GOT3 (cell line): ENCODE results near the gene SPHK2.
"Not testable (repeated sequence)": the region's sequence is repeated elsewhere in the genome, so short reads cannot be mapped to it uniquely, and the experiment has no call there.

Experiments used
- DNase-seq: peaks from one replicate; lab custom pipeline; 2025; ENCODE audit warnings: mixed read lengths; lab: John Stamatoyannopoulos, UW

SPHK2 gene

DNA sequence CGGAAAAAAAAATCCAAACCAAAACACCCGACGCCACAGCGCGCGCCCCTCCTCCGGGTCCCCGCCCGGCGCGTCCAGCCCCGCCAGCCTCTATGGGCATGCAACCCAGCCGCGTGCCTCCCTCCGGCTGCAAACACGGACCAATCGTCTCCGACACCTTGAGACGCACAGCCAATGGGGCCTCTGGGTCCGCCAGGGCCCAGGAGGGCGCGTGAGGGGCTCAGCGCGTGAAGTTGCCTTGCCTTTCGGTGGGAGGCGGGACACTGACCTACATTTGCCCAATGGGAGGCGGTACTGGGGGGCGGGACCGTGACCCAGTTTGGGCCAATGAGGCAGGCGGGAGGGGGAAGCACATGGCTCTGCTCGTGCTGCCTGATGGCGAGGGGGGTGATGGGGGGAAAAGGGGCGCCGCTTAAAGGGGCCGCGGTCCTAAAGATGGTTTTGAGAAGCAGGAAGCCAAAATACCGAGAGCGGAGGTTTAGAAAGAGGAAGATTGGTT, 18.2 kb downstream of the SPHK2 start:
- peak; percentile 88 for DNase-seq

DNA sequence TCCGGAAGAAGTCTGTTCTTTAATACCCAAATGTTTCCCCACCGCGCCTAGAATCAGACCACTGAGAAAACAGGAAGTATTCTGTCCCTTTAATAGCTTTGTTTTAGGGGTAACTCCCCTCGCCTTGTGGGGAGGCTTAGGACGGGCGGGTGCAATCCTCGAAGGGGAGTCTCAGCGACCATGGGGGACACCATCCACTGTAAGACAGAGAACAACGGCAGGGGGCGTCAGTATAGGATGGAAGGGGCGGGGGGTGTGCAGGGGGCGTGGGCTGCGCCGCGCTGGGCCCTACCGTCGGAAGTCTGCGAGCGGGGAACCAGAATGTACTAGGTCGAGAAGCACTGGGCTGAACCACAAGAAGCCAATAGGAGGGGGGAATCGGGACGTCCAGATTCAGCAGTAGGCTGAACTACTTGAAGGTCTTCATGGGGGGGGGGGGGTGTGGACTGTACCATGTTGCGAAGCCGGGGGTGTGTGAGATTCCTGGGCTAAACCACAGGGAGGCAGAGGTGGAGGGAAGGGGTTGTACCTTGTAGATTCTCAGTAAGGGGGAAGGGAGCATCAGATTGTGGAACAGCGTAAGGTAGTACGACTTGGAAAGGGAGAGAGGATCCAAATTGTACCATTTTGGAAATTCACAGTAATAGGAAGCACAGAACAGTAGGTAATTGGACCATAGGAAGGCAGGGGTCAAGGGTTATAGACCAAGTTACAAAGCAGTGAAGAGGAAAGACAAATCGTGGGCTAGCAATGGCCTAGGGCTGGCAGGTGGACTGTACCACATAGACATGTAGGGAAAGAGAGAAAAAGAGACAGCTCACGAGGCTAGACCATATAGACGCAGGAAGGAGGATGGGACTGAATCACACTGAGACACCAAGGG, 18.9 kb downstream of the SPHK2 start:
- no peak for DNase-seq

DNA sequence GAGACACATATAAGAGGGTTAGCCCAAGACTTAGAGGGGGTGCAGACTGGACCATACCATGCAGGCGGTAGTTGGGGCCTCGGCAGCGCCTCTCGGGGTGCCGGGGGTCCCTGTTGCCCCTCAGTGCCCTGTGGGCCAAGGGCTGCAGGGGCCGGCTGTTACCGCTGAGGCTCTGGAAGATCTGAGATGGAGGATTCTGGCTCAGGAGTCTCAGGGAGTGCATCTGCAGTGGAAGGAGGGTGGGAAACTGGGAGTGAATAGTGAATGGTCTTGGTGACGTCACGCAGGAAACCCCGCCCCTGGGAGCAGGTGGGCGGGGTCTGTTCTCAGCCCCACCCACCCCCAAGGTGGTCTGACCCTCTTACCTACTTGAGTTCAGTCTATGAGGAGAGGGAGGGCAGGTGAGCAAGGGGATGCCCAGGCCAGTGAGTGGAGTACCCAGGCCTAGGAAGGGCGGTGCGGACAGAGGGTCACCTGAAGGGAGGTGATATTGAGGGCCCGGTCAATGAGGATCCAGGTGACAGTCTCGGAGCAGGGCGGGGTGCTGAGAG, 19.6 kb downstream of the SPHK2 start:
- DNase-seq, result no peak

DNA sequence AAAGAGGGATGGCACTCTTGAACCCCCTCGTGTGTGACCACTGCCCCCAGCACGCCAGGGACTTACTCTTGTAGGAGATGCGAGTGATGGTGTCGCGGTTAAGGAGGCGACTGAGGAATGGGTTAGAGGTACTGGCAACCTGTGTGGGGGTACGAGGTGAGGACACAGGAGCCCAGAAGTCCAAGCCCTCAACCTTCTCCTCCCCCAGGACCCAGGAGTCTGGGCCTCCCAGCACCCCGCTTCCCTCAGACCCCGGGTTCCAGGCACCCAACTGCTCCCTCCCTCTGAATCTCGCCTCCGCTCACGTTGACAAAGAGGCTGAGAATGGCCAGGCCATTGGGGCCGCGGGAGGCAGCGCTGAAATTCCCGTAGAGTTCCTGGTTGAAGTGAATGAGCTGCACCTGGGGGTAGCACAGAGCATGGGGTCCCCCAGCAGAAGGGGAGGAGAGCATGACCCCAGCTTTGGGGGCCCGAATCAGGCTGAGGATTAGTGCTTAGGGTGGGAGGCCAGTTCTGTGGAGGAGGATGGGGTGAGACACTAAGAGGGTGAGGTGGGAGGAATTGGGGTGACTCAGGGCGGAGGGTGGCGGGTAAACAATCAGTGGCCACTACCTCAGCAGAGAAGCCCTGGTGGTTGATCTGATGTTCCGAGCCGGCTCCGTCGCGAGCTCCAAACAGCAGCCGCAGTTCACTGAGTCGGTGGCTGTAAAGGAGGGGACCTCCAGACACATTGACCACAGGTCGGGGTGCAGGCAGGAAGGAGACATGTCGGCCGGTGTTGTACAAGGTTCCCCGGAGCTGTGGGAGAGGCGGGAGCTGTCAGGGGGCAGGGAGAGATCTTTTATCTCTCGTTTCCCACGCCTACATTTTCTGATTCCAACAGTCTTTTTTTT, 20.4 kb downstream of the SPHK2 start:
- DNase-seq, result no peak

DNA sequence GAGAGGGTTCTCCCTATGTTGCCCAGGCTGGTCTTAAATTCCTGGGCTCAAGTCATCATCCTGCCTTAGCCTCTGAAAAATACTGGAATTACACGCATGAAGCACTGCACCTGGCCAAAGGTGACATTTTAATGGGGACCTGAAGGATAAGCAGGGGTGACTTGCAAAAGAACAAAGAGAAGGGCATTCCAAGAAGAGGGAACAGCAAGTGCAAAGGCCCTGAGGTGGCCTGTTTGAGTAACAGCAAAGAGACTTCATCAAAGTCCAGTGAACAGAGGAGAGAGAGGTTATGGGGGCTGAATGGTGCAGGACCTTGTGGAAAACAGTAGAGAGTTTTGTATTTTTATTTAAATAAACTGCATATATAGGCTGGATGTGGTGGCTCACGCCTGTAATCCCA, 22.5 kb downstream of the SPHK2 start:
- no peak for DNase-seq

DNA sequence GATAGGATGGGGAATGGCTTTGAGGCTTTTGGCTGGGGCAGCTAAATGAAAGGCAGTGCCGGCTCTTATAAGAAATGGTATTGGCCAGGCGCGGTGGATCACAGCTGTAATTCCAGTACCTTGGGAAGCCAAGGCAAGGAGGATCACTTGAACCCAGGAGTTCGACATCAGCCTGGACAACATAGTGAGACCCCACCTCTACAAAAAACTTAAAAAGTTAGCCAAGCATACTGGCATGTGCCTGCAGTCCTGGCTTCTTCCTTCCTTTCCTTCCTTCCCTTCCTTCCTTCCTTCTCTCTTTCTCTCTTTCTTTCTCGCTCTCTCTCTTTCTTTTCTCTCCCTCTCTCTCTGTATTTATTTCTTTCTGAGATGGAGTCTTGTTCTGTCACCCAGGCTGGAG, 23.6 kb downstream of the SPHK2 start:
- no peak for DNase-seq

DNA sequence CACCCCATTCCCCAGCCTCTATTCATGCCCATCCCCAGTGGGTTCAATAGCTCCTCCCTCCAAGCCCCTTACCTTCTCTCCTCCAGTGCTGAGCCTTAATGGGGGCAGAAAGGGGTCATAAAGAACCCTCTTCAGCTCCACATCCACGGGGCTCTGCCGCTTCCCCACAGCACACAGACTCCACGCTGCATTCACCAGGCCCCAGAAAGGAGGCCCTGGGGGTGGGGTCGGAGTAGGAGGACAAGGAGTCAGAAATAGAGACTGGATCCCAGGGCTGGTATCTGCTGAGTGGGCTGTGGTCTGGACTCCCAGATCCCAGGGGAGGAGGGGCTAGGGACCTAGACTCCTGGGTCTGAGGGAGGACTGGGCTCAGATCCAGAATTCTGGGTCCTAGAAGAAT, 25.0 kb downstream of the SPHK2 start:
- DNase-seq, result no peak

DNA sequence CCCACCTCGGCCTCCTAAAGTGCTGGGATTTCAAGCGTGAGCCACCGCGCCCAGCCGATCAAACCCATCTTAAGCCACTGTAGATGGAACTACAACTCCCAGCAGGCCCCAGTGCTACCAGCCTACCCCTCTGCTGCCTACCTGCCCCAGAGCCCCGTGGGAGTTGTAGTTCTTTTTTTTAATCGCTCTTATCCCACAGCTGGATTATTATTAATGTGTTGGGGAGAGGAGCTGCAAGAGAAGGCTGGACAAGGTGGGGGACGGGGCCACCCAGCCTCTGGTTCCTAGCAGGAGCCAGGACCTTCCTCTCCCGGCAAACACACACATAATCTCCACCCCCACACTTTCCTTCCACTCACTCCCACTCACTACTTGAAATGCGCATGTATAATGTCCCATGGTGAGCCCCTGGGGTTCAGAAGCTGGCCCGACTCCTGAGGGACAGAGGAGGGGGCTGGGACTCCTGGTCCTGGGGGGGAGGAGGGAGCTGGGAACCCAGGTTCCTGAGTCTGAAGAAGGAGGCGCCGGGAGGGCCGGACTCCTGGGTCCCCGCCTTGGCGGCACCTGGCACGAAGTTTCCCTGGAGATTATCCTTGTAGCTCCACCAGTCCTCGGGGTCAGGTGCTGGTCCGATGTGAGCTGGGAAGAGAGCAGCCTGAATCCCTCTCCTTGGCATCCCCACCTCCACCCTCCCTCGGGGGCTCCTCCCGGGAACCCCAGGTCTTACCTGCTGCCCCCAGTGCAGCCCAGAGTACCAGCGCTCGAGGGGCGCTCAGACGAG, 25.7 kb downstream of the SPHK2 start:
- DNase-seq, result no peak

DNA sequence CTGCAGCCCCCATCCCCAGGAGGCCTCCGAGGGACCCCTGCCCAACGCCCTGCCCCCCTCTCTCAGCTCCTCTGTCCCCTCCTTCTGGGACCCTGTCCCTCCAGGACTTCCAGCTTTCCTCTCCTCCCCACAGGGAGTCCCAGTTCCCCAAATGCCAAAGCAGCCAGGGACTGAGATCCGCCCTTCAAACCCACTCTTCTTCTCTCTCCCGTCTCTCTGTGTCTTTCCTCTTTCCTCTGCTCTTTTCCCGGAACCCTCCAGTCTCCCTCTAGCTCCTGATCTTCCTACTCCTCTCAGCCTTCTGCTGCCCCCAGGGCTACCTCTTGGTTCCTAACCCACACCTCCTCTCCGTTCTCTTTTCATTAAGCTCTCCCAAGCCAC, 26.3 kb downstream of the SPHK2 start:
- DNase-seq, result no peak

DNA sequence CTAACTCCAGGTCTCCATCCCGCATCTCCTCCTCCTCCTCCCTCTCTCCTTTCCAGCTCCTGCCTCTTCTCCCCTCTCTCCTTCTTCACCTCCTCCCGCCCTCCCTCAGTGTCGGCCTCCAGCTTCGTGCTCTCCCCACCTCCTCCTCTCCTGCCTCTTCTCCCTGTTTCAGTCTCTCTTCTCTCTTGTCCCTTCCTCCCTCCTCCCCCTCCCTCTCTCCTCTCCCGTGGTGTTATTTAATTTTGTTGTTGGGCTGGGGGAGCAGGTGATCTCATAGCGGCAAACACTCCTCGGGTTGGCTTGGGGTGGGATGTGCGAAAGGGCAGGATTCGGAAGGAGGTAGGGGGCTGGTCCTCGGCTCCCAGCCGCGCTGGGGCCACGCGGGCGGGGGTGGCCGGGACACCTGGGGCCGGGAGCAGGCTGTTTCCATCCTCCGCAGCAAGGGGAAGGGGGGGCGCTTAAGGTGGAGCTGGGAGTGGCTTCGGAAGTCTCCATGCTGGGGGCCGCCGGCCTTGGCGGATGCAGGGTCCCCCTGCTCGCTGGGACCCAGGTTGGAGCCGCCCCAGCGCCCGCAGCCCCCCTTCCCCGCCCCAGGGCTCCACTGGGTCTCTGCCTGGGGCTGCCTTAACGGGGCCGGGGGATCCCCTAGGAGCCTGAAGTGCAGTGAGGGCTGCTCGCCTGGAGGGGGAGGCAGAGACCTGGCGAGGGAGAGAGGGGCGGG, 26.9 kb downstream of the SPHK2 start, which contains the start of gene CA11:
TSS of gene CA11 (minus strand) at position 187 of the 721 bp plus-strand sequence. CDS start 555 bp downstream, outside the sequence.
- DNase-seq, result peak; percentile 48

DNA sequence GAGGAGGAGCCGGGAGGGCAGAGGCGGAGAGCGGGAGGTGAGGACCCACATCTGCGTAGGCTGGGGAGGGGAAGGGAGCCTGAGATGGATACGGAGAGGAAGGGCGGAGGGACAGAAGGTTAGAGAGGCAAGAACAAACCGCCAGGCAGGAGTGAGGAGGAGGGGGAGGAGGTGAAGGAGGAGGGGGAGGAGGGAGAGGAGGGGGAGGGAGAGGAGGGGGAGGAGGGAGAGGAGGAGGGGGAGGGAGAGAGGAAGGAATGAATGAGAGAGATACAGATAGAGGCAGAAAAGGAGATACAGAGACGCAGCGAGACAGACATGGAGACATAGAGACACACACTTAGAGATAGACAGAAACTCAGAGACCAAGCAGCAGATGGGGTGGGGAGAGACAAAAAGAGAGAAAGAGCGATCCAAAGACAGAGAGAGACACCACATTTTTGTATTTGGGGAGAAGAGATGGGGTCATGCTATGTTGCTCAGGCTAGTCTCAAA, 27.5 kb downstream of the SPHK2 start:
- DNase-seq, result no peak

DNA sequence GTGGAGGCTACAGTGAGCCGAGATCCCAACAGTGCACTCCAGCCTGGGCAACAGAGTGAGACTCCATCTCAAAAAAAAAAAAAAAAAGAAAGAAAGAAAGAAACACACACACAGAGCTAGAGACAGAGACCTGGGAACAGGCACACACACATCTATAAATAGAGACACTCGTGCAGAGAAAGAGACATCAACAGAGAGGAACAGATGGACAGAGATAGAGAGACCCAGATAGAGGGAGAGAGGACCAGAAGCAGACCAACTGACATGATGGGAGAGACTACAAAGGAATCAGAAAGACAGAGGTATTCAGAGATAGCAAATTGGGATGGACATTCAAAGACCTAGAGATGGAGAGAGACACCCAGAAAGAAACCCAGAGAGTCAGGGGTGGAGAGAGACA, 28.8 kb downstream of the SPHK2 start:
- no peak for DNase-seq

DNA sequence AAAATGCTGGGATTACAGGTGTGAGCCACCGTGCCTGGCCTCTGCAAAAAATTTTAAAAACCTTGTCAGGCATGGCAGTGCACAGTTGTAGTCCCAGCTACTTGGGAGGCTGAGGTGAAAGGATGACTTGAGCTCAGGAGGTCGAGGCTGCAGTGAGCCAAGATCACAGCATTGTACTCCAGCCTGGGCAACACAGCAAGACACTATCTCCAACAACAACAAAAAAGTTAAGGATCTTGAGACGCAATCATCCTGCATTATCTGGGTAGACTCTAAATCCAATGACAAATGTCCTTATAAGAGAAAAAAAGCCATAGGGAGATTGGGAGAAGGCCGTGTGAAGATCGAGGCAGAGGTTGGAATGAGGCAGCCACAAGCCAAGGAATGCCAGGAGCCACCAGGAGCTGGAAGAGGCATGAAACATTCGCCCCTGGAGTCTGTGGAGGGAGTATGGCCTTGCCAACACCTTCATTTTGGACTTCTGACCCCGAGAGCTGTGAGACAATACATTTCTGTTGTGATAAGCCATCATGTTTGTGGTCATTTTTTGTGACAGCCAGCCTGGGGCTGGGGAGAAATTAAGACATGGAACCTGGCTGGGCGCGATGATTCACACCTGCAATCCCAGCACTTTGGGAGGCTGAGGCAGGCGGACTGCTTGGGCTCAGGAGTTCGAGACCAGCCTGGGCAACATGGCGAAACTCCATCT, 31.8 kb downstream of the SPHK2 start:
- no peak for DNase-seq

DNA sequence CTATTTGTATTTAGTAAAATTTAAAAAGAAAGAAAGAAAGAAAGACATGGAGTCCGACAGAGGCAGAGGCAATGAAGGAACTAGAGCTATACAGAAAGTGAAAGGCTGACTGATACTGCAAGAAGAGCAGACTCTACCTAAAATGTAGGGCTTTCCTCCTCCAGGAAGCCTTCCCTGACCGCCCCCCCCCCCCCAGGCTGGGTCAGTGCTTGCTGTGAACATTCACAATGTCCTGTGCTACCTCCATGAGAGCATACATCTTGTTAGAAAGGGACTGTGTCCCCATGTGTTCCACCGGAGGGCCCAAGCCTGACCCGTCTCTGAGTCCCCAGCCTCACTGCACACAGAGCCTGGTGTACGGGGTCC, 32.4 kb downstream of the SPHK2 start:
- no peak for DNase-seq

DNA sequence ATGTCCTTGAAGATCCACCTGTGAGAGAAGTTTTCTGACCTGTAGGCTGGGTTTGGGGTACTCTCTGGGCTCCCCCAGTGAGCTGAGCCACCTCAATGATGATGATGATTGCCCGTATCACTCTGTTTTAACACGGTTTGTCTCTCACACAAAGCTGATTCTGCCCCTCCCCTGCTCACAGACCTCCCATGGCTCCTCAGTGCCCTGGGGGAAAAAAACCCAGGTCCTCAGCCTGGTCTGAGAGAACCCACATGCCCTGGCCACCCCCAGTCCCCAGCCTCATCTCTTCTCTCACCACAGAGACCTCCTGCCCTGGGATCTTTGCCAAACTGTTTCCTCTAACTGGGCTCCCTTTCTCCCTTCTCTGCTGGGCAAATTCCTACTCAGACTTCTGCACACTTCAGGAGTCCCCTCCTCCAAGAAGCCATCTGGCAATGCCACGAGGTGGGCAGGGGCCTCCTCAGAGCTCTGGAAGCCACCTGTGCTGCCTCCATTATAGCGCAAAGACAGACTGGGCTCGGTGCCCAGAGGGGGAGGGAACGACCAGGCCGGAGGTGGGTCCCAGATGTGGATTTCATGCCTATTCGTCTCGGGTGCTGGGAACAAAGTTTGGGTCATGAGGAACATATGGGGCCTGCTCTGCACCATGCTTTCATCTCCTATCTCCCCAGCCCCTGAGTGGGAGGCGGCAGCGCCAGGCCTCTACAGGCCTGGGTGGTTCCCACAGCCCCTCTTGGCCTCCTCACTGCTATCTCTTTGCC, 35.2 kb downstream of the SPHK2 start:
- no peak for DNase-seq

DNA sequence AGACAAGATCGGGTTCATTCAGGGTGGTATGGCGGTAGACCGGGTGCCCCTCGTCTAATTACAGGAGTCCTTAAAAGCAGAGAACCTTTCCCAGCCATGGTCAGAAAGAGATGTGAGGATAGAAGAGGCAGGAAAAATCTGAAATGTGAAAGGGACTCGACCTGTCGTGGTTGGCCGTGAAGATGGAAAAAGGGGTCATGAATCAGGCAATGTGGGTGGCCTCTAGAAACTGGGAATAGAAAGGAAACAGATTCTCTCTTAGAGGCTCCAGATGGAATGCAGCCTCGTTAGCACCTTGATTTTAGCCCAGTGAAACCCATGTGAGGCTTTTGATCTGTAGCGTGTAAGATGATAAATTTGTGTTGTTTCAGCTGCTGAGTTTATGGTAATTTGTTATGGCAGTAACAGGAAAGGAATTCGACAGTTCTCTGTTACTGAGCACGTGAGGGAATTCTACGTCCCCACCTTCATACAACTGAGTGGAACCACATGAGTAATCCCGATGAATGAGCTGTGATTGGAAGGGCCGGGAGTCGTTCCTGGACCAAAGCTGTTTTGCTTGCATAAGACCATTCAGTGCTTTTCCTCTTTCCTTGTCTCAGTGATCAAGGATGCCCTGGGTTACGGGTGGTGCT, 37.7 kb downstream of the SPHK2 start:
- no peak for DNase-seq

DNA sequence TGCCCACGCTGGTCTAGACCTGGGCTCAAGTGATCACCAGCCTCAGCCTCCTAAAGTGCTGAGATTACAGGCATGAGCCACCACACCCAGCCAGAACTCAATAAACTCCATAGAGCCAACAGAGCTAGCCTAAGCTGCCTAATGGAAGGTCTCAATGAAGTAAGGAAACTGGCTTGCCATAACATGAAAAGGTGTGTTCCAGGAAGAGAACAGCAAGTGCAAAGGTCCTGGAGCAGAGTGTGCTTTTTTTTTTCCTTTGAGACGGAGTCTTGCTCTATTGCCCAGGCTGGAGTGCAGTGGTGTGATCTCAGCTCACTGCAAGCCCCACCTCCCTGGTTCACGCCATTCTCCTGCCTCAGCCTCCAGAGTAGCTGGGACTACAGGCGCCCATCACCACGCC, 38.5 kb downstream of the SPHK2 start:
- DNase-seq, result not testable (repeated sequence)

DNA sequence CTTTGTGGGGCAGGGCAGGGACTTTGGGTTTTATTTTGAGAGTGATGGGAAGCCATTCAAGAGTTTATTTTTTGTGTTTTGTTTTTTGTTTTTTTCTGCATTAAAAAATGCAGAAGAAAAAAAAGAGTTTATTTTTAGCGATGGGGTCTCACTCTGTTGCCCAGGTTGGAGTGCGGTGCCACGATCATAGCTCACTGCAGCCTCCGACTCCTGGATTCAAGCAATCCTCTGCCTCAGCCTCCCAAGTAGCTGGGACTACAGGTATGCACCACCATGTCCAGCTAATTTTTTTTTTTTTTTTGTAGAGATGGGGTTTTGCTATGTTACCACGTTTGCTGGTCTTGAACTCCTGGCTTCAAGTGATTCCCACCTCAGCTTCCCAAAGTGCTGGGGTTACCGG, 39.2 kb downstream of the SPHK2 start:
- no peak for DNase-seq

DNA sequence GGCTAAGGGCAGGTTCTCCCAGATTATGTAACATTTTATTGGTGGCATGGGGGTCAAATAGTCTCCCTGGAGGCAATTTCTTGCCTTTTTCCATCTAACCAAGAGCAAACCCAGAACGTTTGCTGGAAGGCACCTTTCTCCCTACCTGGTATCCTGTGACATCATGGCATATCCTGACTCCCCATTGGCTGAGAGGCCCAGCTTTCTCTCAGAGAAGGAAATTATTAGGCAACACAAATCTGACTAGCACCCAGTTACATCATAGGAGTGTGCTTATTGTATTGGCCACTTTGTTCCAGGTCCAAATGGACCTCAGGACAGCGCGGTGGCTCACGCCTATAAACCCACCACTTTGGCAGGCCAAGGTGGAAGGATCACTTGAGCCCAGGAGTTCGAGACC, 40.5 kb downstream of the SPHK2 start:
- DNase-seq, result no peak
